ENCODE results near the gene CRLF1.

DNA sequence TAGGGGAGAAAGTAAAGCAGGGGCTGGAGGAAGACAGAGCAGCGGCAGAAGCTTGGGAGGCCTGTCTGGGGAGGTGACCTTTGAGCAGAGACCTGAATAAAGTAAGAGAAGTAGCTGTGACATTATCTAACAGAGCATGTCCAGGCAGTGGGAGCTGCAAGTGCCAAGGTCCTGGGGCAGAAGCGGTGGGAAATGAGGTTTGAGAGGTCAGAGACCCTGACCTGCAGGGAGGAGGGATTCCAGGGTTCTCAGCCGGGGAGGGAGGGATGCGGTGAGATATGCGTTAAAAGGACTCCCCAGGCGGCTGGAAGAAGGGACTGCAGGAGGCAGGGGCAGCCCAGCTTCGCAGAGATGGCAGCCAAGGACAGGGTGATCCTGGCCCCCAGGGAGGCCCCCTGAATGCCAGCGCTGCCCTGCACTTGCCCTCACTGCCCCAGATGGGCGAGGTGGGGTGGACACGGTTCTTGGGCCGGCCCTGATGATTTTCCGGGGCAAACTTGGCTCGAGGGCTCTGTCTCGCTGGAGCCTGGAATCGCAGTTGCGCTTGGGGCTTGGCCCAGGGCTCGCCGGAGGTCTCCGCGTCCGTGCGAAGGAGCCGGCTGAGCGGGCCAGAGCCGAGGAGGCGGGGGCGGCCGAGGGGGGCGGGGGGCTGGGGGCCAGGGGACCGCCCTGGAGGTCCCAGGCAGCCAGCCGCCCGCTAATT lies 3.2 kb downstream of the CRLF1 start:
- TF ChIP-seq POLR2AphosphoS5 (IDR thresholded peaks at IDR 0.05; ENCODE audit: borderline replicate concordance, low read depth, low read length) (no peak), EZH2 (IDR thresholded peaks at IDR 0.05) (no peak), FOXP2 (optimal IDR thresholded peaks at IDR 0.05; ENCODE audit: control extremely low read depth, extremely low read length, insufficient read depth) (no peak)
